Glutamatergic neuron (in vitro differentiated cells): Measurements from ENCODE around the gene NUDT9. TPM values are rescaled to one million over a fixed set of nuclear protein-coding genes. Genes with fewer than 3 reads are reported as not detected.
A peak's percentile ranks its signal among the peaks of the same experiment; 100 is the strongest.
"Not testable (repeated sequence)": the region's sequence is repeated elsewhere in the genome, so short reads cannot be mapped to it uniquely, and the experiment has no call there.

Experiments
- DNase-seq: peaks from one replicate; pipeline ENCODE4 v3.0.0; 2022
- H3K27ac Mint-ChIP-seq: one replicate; pipeline ENCODE4 v1.8.0; 2020; ENCODE audit warnings: mild to moderate bottlenecking, mixed read lengths, inconsistent platforms; ENCODE audit not compliant: unreplicated experiment
- H3K27me3 Mint-ChIP-seq: one replicate; pipeline ENCODE4 v1.8.0; 2020; ENCODE audit warnings: mild to moderate bottlenecking, moderate library complexity, mixed read lengths, inconsistent platforms; ENCODE audit not compliant: unreplicated experiment
- H3K36me3 Mint-ChIP-seq: one replicate; pipeline ENCODE4 v1.8.0; 2020; ENCODE audit warnings: mild to moderate bottlenecking, mixed read lengths, inconsistent platforms; ENCODE audit not compliant: unreplicated experiment
- H3K4me1 Mint-ChIP-seq: one replicate; pipeline ENCODE4 v1.8.0; 2020; ENCODE audit warnings: mild to moderate bottlenecking, low read depth, mixed read lengths, inconsistent platforms; ENCODE audit not compliant: unreplicated experiment
- H3K4me3 Mint-ChIP-seq: one replicate; pipeline ENCODE4 v1.8.0; 2020; ENCODE audit warnings: mild to moderate bottlenecking, mixed read lengths, inconsistent platforms; ENCODE audit not compliant: unreplicated experiment
- H3K9me3 Mint-ChIP-seq: one replicate; pipeline ENCODE4 v1.8.0; 2020; ENCODE audit warnings: mild to moderate bottlenecking, moderate library complexity, mixed read lengths, inconsistent platforms; ENCODE audit not compliant: unreplicated experiment
- CTCF ChIP-seq: fragments of 200-600 bp; sonication (generic); IDR thresholded peaks from one replicate; pipeline ENCODE4 v1.5.0; 2021; ENCODE audit not compliant: partially characterized antibody, unreplicated experiment
- total RNA-seq: library from RNA; stranded (reverse); fragmentation: NEBNext Ultra II Directional; extraction: Animal tissue kit (Norgen Biotek cat#: 25700); gene quantifications from one replicate; pipeline ENCODE4 v1.2.1, GENCODE V29; 2021; ENCODE audit not compliant: unreplicated experiment

Gene NUDT9
- total RNA-seq, 1 donor from 2014 or later = 11.9 TPM

- H3K4me3 Mint-ChIP-seq = no peak overlapping the region
These were observed 2.0 kb upstream of the NUDT9 start for GRCh38 chr4:87420276-87420830.

GRCh38 chr4:87423317-87424098, 1.1 kb downstream of the NUDT9 start:
- DNase-seq = no peak
- no peaks in the 10 kb centered on the region for H3K9me3 Mint-ChIP-seq
- peak overlapping the region; percentile 96 for H3K4me3 Mint-ChIP-seq
- TF ChIP-seq CTCF = no peak
- H3K27me3 Mint-ChIP-seq = peaks cover 2% of the 10 kb centered on the region
- no peak overlapping the region for H3K27ac Mint-ChIP-seq
- H3K36me3 Mint-ChIP-seq = no peaks in the 10 kb centered on the region
- H3K4me1 Mint-ChIP-seq = peaks cover 8% of the 10 kb centered on the region

More at GRCh38 chr4:87420276-87420830, 2.0 kb upstream of the NUDT9 start:
- H3K27me3 Mint-ChIP-seq = peaks cover 2% of the 10 kb centered on the region
- H3K36me3 Mint-ChIP-seq = no peaks in the 10 kb centered on the region
- no peak overlapping the region for H3K27ac Mint-ChIP-seq
- TF ChIP-seq CTCF = no peak
- DNase-seq = no peak
- no peaks in the 10 kb centered on the region for H3K9me3 Mint-ChIP-seq
- peaks cover 8% of the 10 kb centered on the region for H3K4me1 Mint-ChIP-seq

- H3K4me3 Mint-ChIP-seq = peak overlapping the region; percentile 87
- H3K36me3 Mint-ChIP-seq, H3K27me3 Mint-ChIP-seq, H3K9me3 Mint-ChIP-seq, H3K4me1 Mint-ChIP-seq, H3K27ac Mint-ChIP-seq, DNase-seq: not testable (repeated sequence)
These were observed 1.7 kb downstream of the NUDT9 start for GRCh38 chr4:87424099-87424543.

GRCh38 chr4:87425711-87426110, 3.3 kb downstream of the NUDT9 start:
- no peak for DNase-seq
- Mint-ChIP-seq H3K27ac (no peak overlapping the region), H3K27me3 (peaks cover 2% of the 10 kb centered on the region), H3K4me3 (no peak overlapping the region), H3K4me1 (peaks cover 8% of the 10 kb centered on the region), H3K9me3 (no peaks in the 10 kb centered on the region), H3K36me3 (no peaks in the 10 kb centered on the region)
- TF ChIP-seq CTCF = no peak

- no peak for TF ChIP-seq CTCF
- Mint-ChIP-seq H3K9me3 (no peaks in the 10 kb centered on the region), H3K27ac (no peak overlapping the region), H3K27me3 (peaks cover 2% of the 10 kb centered on the region), H3K4me3 (no peak overlapping the region), H3K4me1 (peaks cover 8% of the 10 kb centered on the region), H3K36me3 (no peaks in the 10 kb centered on the region)
- no peak for DNase-seq
These were observed 4.6 kb downstream of the NUDT9 start for GRCh38 chr4:87426865-87427517.
